ENCODE measurements around the gene INHA. TPM values are rescaled to one million over a fixed set of nuclear protein-coding genes. Genes with fewer than 3 reads are reported as not detected.

INHA gene
- total and polyA plus RNA-seq, 4 donors = 0.51 to 3.6 (median 0.55) TPM; not detected in 1

Small RNAs within 50 kb of the gene (microRNA-seq; reads per million reads assigned to microRNA genes)
- 0 reads per million in 2 donors for gene MIR3132

Other genes with a start within 250 kb of the INHA start
- gene RESP18, start 239.6 kb upstream of the INHA start, total RNA-seq = not detected
- gene RESP18, start 239.6 kb upstream of the INHA start, polyA plus RNA-seq = not detected
- 10 to 100 TPM; 40.8 to 60.2 TPM for gene DNPEP, start 184.4 kb upstream of the INHA start, total RNA-seq
- 100 to 1,000 TPM in 1 of 2 donors, 10 to 100 TPM in 1; 64.7 to 127 TPM for gene DNPEP, start 184.4 kb upstream of the INHA start, polyA plus RNA-seq
- 100 to 1,000 TPM; 282 to 314 TPM for gene DES, start 153.9 kb upstream of the INHA start, total RNA-seq
- gene DES, start 153.9 kb upstream of the INHA start, polyA plus RNA-seq = 100 to 1,000 TPM in 1 of 2 donors, 10 to 100 TPM in 1; 22.5 to 145 TPM
- 100 to 1,000 TPM; 261 to 453 TPM for gene SPEG, start 137.5 kb upstream of the INHA start, total RNA-seq
- 1,000 to 10,000 TPM in 1 of 2 donors, 10 to 100 TPM in 1; 81.6 to 1,108 TPM for gene SPEG, start 137.5 kb upstream of the INHA start, polyA plus RNA-seq
- 10 to 100 TPM; 38.5 to 42.3 TPM for gene GMPPA, start 73.4 kb upstream of the INHA start, total RNA-seq
- gene GMPPA, start 73.4 kb upstream of the INHA start, polyA plus RNA-seq = 100 to 1,000 TPM in 1 of 2 donors, 10 to 100 TPM in 1; 17.0 to 135 TPM
- gene ASIC4, start 57.8 kb upstream of the INHA start, total RNA-seq = under 1 TPM; 0.29 to 0.42 TPM
- under 1 TPM in 1 of 2 donors, not detected in 1; 0.26 TPM for gene ASIC4, start 57.8 kb upstream of the INHA start, polyA plus RNA-seq
- gene CHPF, start 28.5 kb upstream of the INHA start, total RNA-seq = 10 to 100 TPM; 75.7 to 81.2 TPM
- gene CHPF, start 28.5 kb upstream of the INHA start, polyA plus RNA-seq = 10 to 100 TPM; 20.0 to 70.6 TPM
- 1 to 10 TPM; 1.7 to 2.3 TPM for gene TMEM198, start 28.3 kb upstream of the INHA start, total RNA-seq
- 1 to 10 TPM in 1 of 2 donors, not detected in 1; 7.4 TPM for gene TMEM198, start 28.3 kb upstream of the INHA start, polyA plus RNA-seq
- gene OBSL1, start 771 bp upstream of the INHA start, total RNA-seq = 10 to 100 TPM; 65.3 to 76.7 TPM
- 100 to 1,000 TPM in 1 of 2 donors, 10 to 100 TPM in 1; 17.8 to 243 TPM for gene OBSL1, start 771 bp upstream of the INHA start, polyA plus RNA-seq
- 10 to 100 TPM; 18.5 to 29.9 TPM for gene STK11IP, start 25.5 kb downstream of the INHA start, total RNA-seq
- gene STK11IP, start 25.5 kb downstream of the INHA start, polyA plus RNA-seq = 10 to 100 TPM in 1 of 2 donors, 1 to 10 TPM in 1; 6.1 to 58.2 TPM
- 1 to 10 TPM; 2.0 to 5.4 TPM for gene SLC4A3, start 55.3 kb downstream of the INHA start, total RNA-seq
- 1 to 10 TPM; 2.9 to 3.0 TPM for gene SLC4A3, start 55.3 kb downstream of the INHA start, polyA plus RNA-seq

All from aorta (tissue), 4 donors.